Stimulated activated CD4-positive, alpha-beta T cell treated with anti-CD3 and anti-CD28 coated beads, Interleukin-1b, Interleukin-23, amount 100 ng/mL, for 24 hours (primary cell): ENCODE data around the gene PARD3B.
A peak's percentile ranks its signal among the peaks of the same experiment; 100 is the strongest.

Source experiments
- DNase-seq, 4 experiments: peaks; one replicate each; pipeline ENCODE4 v3.0.0-alpha.2; 2020; ENCODE audit warnings: low read depth in 4 of 4, low spot score in 1 of 4

Gene PARD3B

DNA sequence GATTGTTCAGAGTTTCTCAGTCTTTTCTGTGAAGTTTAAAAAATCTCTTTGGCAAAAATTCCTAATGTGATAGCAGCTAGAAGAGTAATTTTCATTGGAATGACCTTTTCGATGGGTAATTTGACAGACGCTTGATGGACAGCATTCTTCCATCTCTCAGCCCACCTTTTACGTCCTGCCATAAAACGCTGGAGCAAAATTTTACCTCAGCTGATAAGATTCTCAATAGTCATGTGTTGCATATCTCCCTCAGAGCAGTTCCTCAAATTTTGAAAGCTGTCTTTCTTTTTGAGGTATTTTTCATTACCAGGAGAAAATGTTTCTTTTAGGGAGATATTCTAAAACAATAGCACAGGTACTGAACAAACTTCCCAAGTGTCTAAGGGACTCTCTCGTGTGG, 441.4 kb downstream of the PARD3B start:
- no peak for DNase-seq

DNA sequence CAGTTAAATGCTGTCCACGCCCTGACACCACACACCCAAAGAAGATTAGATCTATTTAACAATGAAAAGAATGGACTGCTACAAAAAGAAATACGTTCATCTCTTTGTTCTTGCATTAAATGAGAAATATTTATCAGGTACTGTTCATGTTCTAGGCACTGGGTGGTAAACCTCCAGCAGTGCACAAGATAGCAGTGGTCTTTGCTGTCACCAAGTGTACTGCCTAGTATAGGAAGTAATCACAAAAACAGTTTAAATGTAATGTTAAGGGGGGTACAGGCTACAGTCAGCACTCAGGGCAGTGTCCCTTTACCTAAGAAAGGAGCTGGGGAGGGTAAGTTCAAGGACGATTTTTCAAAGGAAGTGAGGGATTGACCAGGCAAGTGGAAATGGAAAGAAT, 443.6 kb downstream of the PARD3B start:
- no peak for DNase-seq

DNA sequence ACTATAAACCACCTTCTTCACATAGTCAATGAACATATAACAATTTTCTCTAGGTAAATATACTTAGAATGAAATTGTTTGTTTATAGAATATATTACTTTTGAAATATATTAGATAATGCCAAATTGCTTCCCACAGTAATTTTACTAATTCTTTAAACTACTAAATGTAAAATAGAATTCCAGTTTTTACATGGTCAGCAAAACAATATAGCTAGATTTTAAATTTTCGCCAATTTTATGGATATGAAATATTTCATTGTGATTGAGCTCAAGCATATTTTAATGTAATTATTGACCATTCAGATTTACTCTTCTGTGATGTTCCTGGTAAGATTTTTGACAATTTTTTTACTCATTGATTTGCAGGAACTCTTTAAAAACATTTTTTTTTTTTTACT, 444.6 kb downstream of the PARD3B start:
- DNase-seq, result no peak

DNA sequence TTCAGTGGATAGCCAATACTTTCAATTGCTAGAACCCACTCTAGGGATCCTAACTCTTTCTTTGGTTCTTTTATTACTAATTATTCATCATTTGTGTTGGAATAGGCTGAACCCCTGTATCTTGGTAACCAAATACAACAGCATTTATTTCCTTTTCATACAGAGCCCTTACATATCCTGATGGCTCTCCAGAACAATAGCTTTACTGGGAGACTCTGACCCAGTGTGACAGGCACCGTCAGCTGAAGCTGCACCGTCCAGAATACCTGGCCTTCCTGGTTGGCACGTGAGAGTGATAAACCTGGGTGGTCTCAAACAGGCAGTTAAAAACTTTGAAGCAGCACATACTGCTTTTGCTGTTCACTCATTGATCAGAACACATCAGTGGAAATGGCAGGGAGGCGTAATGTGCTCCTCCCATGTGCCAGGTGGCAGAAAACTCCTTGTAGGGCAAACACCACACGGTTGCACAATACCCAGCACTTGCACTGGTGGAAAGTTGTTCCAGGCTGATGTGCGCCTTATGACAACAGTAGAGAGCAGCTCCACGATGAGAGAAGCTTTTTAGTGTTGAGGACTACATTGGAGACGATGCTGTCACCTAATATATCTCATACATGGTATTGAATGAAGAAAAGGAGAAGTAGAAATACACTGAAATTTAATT, 456.2 kb downstream of the PARD3B start:
- DNase-seq, result no peak

DNA sequence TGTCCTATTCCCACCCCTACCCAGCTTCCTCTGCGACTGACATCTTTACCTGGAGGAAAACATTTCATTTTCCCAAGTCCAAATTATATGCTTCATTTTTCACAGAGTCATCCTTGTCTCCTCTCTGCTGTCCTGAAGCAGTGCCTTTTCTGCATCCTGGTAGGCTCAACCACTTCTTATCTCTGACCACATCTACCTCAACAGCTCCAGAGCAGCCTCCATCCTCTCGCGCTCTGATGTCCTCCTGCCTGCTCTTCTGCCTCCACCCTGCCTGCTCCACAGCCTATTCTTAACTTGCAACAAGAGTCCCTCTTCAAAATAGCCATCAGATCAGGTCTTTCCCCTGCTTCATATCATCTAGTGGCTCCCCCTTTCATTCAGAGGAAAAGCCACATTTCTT, 457.1 kb downstream of the PARD3B start:
- no peak for DNase-seq

DNA sequence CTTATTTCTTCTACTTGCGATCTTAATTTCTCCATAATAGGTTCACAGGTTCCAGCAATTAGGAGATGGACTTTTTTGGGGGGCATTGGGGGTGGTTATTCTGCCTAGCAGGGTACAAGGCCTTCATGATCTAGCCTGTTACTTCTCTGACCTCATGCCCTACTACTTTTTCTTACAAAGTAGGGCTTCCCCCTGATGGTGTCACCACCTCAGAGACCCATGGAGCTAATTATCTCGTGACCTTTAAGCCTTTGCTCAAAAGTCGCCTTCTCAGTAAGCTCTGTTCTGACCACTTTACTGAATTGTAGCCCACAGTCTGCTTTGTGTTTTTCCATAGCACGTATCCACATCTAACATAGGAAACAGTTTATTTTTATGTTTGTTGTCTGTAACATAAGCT, 458.0 kb downstream of the PARD3B start:
- no peak for DNase-seq

DNA sequence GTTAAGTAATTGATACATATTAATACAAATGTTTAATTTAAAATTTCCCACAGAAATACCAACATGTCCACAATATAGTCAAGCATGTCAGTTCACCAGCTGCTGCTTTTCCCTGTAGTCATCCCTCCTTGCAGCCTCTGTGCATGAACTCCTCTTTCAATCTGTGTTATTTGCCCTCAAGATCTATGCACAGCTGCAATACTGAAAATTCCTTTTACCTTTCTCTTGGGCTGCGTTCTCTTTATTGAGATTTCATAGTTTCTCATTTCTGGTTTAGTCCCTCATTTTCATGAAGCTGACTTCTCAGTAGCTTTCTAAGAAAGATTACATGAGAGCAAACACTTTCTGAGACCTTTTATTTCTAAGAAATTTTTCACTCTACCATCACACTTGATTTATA, 464.9 kb downstream of the PARD3B start:
- no peak for DNase-seq

DNA sequence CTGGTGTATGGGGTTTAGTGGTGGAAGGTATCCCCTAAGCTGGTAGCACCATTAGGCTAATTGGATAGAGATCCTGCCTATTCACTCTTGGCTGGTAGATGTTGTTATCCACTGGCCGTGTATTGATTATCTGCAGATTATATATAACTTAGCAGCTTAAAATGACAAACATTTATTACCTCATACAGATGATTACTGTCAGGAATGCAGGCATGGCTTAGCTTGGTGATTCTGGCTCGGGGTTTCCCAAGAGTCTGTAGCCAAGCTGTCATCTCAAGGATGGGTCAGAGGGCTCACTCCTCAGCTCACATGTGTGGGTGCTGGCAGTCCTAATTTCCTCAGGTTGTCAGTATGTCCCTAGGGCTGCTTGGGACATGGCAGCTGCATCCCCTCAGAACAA, 465.8 kb downstream of the PARD3B start:
- no peak for DNase-seq

DNA sequence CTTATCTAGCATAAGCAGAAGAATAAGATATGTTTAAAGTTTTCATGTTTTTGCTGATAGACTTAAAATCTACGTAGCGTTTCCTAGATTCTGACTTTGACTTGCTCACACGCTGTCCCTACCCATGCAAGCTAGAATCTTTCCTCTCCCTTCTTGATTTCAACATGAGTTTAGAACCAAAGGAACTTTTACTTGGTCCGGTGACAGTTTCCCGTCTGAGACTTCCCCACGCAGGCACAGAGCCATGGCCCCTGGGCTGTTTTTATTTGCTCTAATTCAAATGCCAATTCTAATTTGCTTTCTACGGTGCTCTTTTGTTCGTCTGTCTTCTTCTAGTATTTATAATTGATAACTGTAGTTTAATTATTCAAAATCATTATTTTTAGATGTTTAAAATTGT, 467.7 kb downstream of the PARD3B start:
- DNase-seq, result no peak

DNA sequence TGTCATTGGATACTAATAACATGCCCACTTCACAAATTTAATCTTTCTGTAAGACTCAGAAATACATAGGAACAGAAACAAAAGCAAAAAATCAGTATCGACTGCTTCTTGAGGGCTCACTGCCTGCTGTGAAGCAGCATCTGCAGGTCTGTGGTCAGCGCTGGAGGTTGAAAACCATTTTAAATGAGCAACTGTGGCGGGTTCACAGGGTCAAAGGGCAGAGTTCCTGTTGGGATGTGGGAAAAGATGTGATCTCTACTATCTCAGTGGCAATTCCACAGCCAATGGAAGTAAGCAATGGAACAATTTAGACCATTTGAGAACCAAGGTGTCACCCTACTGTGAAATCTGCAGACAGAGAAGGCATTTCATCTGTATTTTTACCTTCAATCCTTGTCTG, 468.3 kb downstream of the PARD3B start:
- no peak for DNase-seq

DNA sequence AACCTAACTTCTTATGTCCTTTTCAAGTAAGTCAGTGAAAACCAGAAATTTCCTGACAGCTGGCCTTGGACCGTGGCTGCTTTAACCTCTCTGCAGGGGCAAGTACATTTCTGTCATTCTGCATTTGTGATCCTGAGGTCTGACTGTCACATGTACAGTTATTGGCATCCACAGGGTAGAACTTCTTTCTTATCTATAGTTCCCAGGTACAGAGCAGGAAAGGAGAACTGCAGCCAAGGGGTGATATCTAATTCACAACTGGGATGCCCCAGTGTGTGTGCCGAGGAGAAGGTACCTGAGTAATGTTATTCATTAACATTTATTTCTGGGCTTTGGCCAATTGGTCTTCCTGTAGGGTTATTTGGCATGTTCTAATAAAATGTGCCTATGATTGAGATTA, 468.9 kb downstream of the PARD3B start:
- DNase-seq, result no peak

DNA sequence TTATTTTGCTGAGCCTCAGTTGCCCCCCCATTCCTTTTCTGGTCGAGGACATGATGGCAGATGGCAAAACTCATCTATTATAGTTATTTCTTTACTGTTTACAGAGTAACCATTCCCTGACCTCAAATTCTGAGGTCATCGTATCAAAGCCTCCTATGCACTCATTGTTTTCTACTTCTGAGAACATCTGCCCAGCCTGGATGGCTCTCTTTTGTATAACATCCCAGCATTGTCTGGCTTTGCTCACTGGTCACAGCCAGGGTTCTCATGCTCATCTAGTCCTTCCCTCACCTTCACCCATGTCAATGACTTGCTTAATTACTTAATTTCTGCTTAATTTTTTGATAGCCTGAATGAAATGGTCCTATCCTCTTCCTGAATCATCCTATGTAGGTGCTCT, 472.1 kb downstream of the PARD3B start:
- DNase-seq, result no peak

DNA sequence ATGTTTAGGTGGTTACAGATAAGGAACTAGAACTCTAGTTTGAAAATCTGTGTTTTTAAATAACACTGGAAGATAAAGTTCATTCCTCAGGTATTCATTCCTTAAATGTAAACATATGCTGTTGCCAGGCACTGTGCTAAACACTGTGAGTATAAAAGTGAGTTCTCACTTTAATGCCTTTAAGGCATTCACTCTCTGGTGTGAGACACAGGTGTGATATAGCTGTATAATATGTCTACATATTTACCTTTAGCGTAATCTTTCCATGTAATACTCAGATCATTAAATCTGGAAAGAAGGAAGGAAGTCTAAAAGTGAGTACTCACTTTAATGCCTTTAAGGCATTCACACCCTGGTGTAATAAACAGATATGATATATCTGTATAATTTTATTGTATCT, 472.6 kb downstream of the PARD3B start:
- DNase-seq, result no peak

DNA sequence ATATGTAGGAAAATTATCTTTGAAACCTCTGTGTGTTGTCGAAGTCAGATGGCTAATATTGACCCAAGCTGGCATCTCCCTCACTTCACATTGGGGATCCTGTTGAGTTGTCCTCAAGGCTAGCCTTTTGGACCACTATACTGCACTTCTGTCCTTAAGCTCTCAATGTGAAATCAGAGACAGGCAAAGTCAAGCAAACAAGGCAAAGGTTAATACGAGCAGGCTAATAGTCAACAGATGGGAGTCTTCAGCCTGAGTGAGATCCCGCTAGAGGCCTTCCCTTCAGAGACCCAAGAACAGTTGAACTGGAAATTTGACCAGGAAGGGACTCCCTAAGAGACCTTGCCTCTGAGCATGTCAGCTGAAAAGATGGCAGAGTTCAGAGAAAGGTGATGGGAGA, 475.4 kb downstream of the PARD3B start:
- DNase-seq, result no peak

DNA sequence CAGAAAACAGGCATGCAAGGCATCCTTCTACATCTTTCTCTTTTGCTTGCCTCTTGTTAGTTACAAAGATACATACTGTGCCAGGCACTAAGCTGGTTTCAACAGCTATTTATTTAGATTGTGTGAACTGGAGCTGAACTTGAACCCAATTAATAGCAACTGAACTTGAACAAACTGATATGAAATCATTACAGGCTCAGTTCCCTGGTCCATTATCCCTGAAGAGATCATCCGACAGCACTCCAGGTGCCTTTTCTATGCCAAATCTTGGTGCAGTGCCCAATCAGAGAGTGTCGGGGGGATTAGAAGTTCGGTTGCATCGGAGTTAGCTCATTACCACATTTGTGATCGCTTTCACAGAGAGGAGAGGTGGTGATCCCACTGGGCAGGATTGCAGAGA, 477.6 kb downstream of the PARD3B start:
- DNase-seq, result no peak

DNA sequence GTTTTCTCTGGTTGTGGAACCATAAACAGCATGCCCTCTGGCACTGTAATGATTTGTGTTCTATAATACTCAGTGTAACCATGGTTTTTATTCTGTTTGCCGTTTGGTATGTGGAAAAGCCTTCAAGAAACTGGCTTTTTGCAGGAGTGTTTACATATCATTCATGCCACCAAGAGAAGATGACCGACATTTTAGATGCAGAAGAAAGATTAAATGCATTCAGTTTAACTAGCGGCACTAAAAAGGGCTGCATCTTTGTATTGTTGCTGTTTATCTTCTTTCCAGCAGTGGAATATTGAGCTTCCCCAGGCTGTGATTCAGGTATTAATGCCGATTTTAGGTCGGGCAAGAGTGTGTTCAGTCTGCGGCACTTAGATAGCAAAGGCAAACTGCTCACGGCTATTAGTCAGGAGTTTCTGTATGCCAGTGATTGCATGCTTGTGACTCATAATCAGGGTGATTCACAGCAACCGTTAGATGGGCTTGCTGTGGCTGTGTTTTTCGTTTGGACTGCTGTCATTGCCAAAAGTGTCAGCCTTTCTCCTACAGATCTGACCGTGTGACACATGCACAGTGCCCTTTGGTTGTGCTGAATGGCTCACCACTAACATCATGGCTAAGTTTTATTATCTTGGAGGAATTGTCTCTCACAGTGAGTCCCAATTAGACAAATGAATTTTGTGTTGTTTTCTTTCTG, 479.7 kb downstream of the PARD3B start:
- DNase-seq, result peak; percentile 2 to 23 (median 6)

DNA sequence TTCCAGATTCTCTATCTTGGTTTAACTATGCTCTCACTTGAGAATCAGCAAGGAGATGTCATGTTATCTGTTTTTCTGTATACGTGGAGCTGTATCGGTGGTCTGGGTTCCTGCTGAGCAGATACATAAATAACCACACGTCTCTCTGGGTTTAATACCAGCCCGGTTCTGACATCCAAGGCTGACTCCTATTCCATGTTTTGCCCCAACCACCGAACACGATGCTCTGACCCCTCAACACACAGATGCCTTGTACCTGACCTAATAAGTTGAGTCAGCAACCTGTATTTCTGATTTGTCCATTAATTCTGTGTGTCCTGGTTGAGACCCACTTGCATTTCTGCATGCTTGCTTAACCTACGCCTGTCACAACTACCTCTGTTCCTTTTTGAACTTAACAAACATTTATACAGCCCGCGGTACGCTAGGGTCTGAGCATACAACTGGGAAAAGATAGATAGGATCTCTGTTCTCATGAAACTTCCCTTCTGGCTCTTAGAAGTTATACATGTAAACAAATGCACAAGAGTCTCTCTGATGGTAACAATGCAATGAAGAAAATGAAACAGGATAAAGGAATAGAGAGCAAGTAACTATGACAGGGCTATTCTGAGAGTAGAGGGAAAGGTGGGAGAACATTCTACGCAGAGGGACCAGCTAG, 480.4 kb downstream of the PARD3B start:
- DNase-seq, result no peak

DNA sequence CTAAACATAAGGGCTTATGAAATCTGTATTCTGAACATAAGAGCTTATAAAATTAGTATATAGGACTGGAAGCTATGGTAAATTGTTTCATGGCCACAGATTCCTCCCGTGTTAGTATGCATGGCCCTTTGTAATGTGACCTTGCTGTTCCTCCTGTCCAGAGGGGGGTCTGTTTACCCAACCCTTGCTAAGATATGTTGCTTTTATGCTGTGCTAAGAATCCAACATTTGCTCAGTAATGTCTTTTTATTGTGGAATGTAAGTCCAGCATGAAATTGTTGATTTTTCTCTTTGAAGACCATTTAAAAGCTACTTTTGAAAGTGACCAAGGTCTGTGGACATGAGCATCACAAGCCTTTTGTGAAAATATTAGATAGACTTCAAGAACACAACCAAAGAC, 485.4 kb downstream of the PARD3B start:
- no peak for DNase-seq

DNA sequence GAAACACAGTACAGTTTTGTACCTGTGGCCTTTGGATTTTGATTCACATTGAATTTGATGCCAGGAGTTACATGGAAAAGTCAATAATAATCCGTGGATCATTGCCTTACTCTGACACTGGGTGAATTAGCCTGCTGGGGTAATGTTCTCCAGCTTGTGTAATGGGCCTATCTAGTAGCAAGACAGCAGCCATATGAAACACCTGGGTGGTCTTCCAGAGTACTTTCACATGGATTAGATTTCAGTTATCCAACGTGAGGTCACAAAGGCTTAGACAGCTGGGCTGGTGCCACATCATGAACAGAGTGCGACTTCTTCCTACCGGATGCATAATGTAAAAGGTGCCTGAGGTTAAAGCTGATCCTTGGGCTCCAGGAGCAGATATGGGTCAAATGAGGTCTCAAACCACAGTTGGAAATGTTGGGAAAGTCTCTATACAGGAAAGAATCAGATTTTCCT, 486.8 kb downstream of the PARD3B start:
- DNase-seq, result no peak

DNA sequence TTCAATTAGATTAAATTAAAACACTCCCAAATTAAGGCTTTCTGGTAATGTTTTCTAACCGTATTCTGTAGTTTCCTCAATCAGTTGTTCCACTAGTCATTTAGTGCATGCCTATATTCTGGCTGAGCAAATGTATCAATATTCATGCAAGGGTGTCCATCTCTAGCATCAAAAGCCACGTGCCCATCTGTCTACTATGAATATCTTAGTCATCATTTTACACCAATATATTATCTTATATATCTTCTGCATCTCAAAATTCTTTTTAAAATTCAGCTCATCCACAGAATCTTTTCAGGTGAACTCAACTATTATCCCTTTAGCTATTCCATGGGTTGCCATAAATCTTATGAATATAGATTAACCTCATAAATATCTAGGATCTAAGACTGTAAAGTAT, 488.2 kb downstream of the PARD3B start:
- no peak for DNase-seq

DNA sequence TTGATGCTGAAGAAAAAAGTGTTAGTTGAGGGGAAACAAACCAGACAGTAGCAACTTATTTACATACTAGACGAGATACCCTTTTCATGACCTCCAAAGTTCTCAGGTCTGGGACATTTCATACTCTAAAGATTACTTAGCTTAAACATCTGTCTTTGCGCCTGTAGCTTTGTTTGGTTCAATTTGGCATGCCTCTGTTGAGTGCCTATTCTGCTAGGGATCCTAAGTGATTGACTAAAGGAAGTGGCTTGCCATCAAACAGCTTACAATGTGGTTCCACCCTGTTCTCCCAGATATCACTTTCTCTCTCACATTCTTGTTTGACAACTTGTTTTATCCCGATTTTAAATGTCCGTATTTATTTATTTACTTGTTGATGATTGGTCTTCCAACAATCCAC, 488.8 kb downstream of the PARD3B start:
- no peak for DNase-seq

DNA sequence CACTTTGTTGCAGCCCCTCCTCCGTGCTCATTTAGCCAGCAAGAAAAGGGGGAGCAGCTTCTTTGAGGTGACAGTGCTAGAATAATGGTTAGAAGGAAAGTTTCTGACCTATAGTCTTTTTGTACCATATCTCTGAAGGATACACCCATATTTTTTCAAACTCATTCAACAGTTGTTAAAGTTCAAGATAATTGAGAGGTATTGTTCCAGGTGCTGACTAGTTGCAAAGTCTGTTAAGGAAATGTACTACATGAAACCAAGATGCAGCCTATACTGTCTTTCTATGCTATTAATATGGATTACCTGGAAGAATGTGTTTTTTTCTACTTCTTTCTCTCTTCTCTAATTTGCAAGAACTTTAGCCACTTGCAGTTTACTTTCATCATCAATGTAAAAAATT, 495.0 kb downstream of the PARD3B start:
- DNase-seq, result no peak
